GM23338 (cell line): ENCODE data around the gene DAGLA. TPM values are rescaled to one million over a fixed set of nuclear protein-coding genes. Genes with fewer than 3 reads are reported as not detected.

ENCODE experiments used
- ATAC-seq: fragments of 200-7000 bp; cut with Tn5 transposase; 3 replicates; pipeline ENCODE4 v1.9.1; 2020
- DNase-seq: peaks from one replicate; pipeline ENCODE4 v3.0.0-alpha.2; 2015; ENCODE audit warnings: low spot score
- H2AFZ ChIP-seq: fragments of 200-600 bp; sonication (generic); 2 replicates; pipeline ENCODE4 v1.8.0; 2016; ENCODE audit warnings: antibody characterized with exemption, mild to moderate bottlenecking, moderate library complexity
- H3F3A ChIP-seq: fragments of 200-600 bp; sonication (generic); replicated peaks from 2 replicates; pipeline ENCODE4 v1.8.0; 2017; ENCODE audit warnings: antibody characterized with exemption, mixed run types, low read depth
- H3K27ac ChIP-seq: fragments of 200-600 bp; sonication (generic); 2 replicates; pipeline ENCODE4 v1.6.1; 2016; ENCODE audit warnings: low read depth
- H3K27me3 ChIP-seq: fragments of 200-600 bp; sonication (generic); 2 replicates; pipeline ENCODE4 v1.8.0; 2016; ENCODE audit warnings: mild to moderate bottlenecking, mixed run types, moderate library complexity; ENCODE audit not compliant: insufficient read depth
- H3K36me3 ChIP-seq: fragments of 200-600 bp; sonication (generic); 2 replicates; pipeline ENCODE4 v1.8.0; 2016; ENCODE audit warnings: mild to moderate bottlenecking; ENCODE audit not compliant: insufficient read depth
- H3K4me1 ChIP-seq: fragments of 200-600 bp; sonication (generic); 2 replicates; pipeline ENCODE4 v1.8.0; 2016; ENCODE audit warnings: mild to moderate bottlenecking, moderate library complexity; ENCODE audit not compliant: insufficient read depth
- H3K4me2 ChIP-seq: fragments of 200-600 bp; sonication (generic); 2 replicates; pipeline ENCODE4 v1.7.1; 2017; ENCODE audit warnings: mixed run types
- H3K4me3 ChIP-seq: fragments of 200-600 bp; sonication (generic); 2 replicates; pipeline ENCODE4 v1.6.1; 2016; ENCODE audit warnings: mixed run types
- H3K79me2 ChIP-seq: fragments of 200-600 bp; sonication (generic); replicated peaks from 2 replicates; pipeline ENCODE4 v1.8.0; 2017; ENCODE audit warnings: mild to moderate bottlenecking; ENCODE audit not compliant: insufficient read depth
- H3K9me2 ChIP-seq: fragments of 200-600 bp; sonication (generic); 2 replicates; pipeline ENCODE4 v1.8.0; 2017; ENCODE audit not compliant: insufficient read depth
- H4K20me1 ChIP-seq: fragments of 200-600 bp; sonication (generic); replicated peaks from 2 replicates; pipeline ENCODE4 v1.8.0; 2017; ENCODE audit warnings: mild to moderate bottlenecking; ENCODE audit not compliant: insufficient read depth
- H3K27ac Mint-ChIP-seq: 2 replicates; pipeline ENCODE4 v1.8.0; 2020; ENCODE audit warnings: inconsistent platforms, mild to moderate bottlenecking, moderate library complexity, mixed read lengths
- H3K27me3 Mint-ChIP-seq: 3 replicates; pipeline ENCODE4 v1.8.0; 2022; ENCODE audit warnings: low read depth, mild to moderate bottlenecking, moderate library complexity, mixed read lengths, inconsistent platforms; ENCODE audit not compliant: insufficient read depth, poor library complexity
- H3K36me3 Mint-ChIP-seq: 3 replicates; pipeline ENCODE4 v1.8.0; 2021; ENCODE audit warnings: low read depth, mild to moderate bottlenecking, inconsistent platforms, moderate library complexity, mixed read lengths
- H3K4me1 Mint-ChIP-seq: 3 replicates; pipeline ENCODE4 v1.8.0; 2020; ENCODE audit warnings: mild to moderate bottlenecking, inconsistent platforms, mixed read lengths
- H3K4me3 Mint-ChIP-seq: 3 replicates; pipeline ENCODE4 v1.8.0; 2021; ENCODE audit warnings: moderate library complexity, mild to moderate bottlenecking, inconsistent platforms, mixed read lengths
- H3K9me3 Mint-ChIP-seq: 3 replicates; pipeline ENCODE4 v1.8.0; 2020; ENCODE audit warnings: moderate library complexity, mild to moderate bottlenecking, inconsistent platforms, mixed read lengths
- CREB1 ChIP-seq: fragments of 250-450 bp; sonication (Bioruptor Pico); IDR thresholded peaks from 2 replicates; pipeline ENCODE4 v1.5.0; 2020; ENCODE audit warnings: low read depth, mild to moderate bottlenecking, moderate library complexity
- CTCF ChIP-seq, 2 experiments: fragments of 200-600 bp in 1 of 2; sonication (generic) in 1 of 2; conservative IDR thresholded peaks; 2 replicates each; pipeline versions ENCODE4 v1.5.1 to v1.6.1; 2016 to 2017; ENCODE audit warnings: antibody characterized with exemption in 2 of 2, low read depth in 2 of 2, mild to moderate bottlenecking in 2 of 2, moderate library complexity in 1 of 2
- ETS1 ChIP-seq: IDR thresholded peaks from 2 replicates; pipeline ENCODE4 v1.6.1; 2016; ENCODE audit warnings: antibody characterized with exemption
- EZH2 ChIP-seq: fragments of 200-600 bp; sonication (generic); IDR thresholded peaks from one replicate; pipeline ENCODE4 v1.8.0; 2017; ENCODE audit warnings: antibody characterized with exemption, mild to moderate bottlenecking, low read depth; ENCODE audit not compliant: unreplicated experiment
- EZH2phosphoT487 ChIP-seq: fragments of 200-600 bp; sonication (generic); IDR thresholded peaks from one replicate; pipeline ENCODE4 v1.8.1; 2018; ENCODE audit warnings: antibody characterized with exemption; ENCODE audit not compliant: unreplicated experiment
- JUNB ChIP-seq: IDR thresholded peaks from one replicate; pipeline ENCODE4 v1.6.1; 2016; ENCODE audit warnings: antibody characterized with exemption; ENCODE audit not compliant: unreplicated experiment
- NANOG ChIP-seq: IDR thresholded peaks from 2 replicates; pipeline ENCODE4 v1.6.1; 2016; ENCODE audit warnings: antibody characterized with exemption, borderline replicate concordance
- POLR2AphosphoS5 ChIP-seq: IDR thresholded peaks from 2 replicates; pipeline ENCODE4 v1.6.1; 2016; ENCODE audit warnings: antibody characterized with exemption, low read depth
- STAT1 ChIP-seq: IDR thresholded peaks from one replicate; pipeline ENCODE4 v1.6.1; 2016; ENCODE audit warnings: antibody characterized with exemption; ENCODE audit not compliant: unreplicated experiment
- ZNF114 ChIP-seq: fragments of 250-450 bp; sonication (Bioruptor Pico); IDR thresholded peaks from 2 replicates; pipeline ENCODE4 v1.5.0; 2020; ENCODE audit warnings: mild to moderate bottlenecking, moderate library complexity
- ZNF331 ChIP-seq: fragments of 250-450 bp; sonication (Bioruptor Pico); IDR thresholded peaks from 2 replicates; pipeline ENCODE4 v1.5.0; 2020; ENCODE audit warnings: low read depth, mild to moderate bottlenecking, moderate library complexity
- polyA plus RNA-seq: library from polyadenylated mRNA; unstranded; fragments of >200 nt; fragmentation: Nextera tagmentation; extraction: Ambion mirVana; gene quantifications from 2 replicates; pipeline ENCODE4 v1.2.1, GENCODE V29; 2016
- total RNA-seq: library from RNA; depleted of rRNA; stranded (reverse); fragments of >200 nt; shearing (Covaris generic); gene quantifications from 2 replicates; pipeline ENCODE4 v1.2.3, GENCODE V29; 2014
- TF ChIP-seq, protein P1 (sequence below): IDR thresholded peaks from one replicate; pipeline ENCODE4 v1.6.1; 2018; ENCODE audit warnings: antibody characterized with exemption; ENCODE audit not compliant: unreplicated experiment

The DAGLA gene
- total and polyA plus RNA-seq, 2 experiments from 2014 or later: 0.55 to 2.5 TPM

GRCh38 chr11:61730240-61730994, 50.2 kb downstream of the DAGLA start:
- H2AFZ ChIP-seq: no peak overlapping the region
- H3K27ac ChIP-seq: no peak overlapping the region
- no peak overlapping the region for H3K4me3 ChIP-seq
- H3K4me1 ChIP-seq: no peaks in the 10 kb centered on the region
- TF ChIP-seq JUNB: no peak
- no peak for TF ChIP-seq CTCF (conservative IDR thresholded peaks at IDR 0.05; ENCODE audit: low read depth in 2 of 2)
- no peak for TF ChIP-seq CREB1 (CRISPR knock-in tag)
- no peak for TF ChIP-seq EZH2phosphoT487
- TF ChIP-seq NANOG: no peak
- no peak for TF ChIP-seq ZNF114 (CRISPR knock-in tag)
- TF ChIP-seq STAT1: no peak
- TF ChIP-seq, protein P1, sequence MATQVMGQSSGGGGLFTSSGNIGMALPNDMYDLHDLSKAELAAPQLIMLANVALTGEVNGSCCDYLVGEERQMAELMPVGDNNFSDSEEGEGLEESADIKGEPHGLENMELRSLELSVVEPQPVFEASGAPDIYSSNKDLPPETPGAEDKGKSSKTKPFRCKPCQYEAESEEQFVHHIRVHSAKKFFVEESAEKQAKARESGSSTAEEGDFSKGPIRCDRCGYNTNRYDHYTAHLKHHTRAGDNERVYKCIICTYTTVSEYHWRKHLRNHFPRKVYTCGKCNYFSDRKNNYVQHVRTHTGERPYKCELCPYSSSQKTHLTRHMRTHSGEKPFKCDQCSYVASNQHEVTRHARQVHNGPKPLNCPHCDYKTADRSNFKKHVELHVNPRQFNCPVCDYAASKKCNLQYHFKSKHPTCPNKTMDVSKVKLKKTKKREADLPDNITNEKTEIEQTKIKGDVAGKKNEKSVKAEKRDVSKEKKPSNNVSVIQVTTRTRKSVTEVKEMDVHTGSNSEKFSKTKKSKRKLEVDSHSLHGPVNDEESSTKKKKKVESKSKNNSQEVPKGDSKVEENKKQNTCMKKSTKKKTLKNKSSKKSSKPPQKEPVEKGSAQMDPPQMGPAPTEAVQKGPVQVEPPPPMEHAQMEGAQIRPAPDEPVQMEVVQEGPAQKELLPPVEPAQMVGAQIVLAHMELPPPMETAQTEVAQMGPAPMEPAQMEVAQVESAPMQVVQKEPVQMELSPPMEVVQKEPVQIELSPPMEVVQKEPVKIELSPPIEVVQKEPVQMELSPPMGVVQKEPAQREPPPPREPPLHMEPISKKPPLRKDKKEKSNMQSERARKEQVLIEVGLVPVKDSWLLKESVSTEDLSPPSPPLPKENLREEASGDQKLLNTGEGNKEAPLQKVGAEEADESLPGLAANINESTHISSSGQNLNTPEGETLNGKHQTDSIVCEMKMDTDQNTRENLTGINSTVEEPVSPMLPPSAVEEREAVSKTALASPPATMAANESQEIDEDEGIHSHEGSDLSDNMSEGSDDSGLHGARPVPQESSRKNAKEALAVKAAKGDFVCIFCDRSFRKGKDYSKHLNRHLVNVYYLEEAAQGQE: no peak
- no peak overlapping the region for H3K4me2 ChIP-seq
- H3K79me2 ChIP-seq: no peaks in the 10 kb centered on the region
- no peak overlapping the region for H3K4me3 Mint-ChIP-seq
- H3K27me3 ChIP-seq: no peaks in the 10 kb centered on the region
- no peaks in the 10 kb centered on the region for H3K36me3 ChIP-seq
- H3K9me3 Mint-ChIP-seq: no peaks in the 10 kb centered on the region; the same call in 2 of the 3 replicates
- no peak for DNase-seq
- H3K36me3 Mint-ChIP-seq: peaks cover 7% of the 10 kb centered on the region; the same call in 2 of the 3 replicates
- peaks cover 11% of the 10 kb centered on the region for H3K27me3 Mint-ChIP-seq
- H3F3A ChIP-seq: no peaks in the 10 kb centered on the region
- no peak for ATAC-seq
- H3K9me2 ChIP-seq: no peaks in the 10 kb centered on the region
- H3K27ac Mint-ChIP-seq: no peak overlapping the region
- H3K4me1 Mint-ChIP-seq: no peaks in the 10 kb centered on the region; the same call in 2 of the 3 replicates
- H4K20me1 ChIP-seq: no peaks in the 10 kb centered on the region

GRCh38 chr11:61731211-61731951, 51.2 kb downstream of the DAGLA start:
- no peak for DNase-seq
- no peak overlapping the region for H3K27ac ChIP-seq
- no peaks in the 10 kb centered on the region for H3K27me3 ChIP-seq
- no peaks in the 10 kb centered on the region for H3F3A ChIP-seq
- H3K79me2 ChIP-seq: no peaks in the 10 kb centered on the region
- H3K4me3 Mint-ChIP-seq: no peak overlapping the region
- no peaks in the 10 kb centered on the region for H3K4me1 ChIP-seq
- no peak overlapping the region for H3K27ac Mint-ChIP-seq
- H3K4me2 ChIP-seq: no peak overlapping the region
- H3K4me1 Mint-ChIP-seq: no peaks in the 10 kb centered on the region; the same call in 2 of the 3 replicates
- no peaks in the 10 kb centered on the region for H4K20me1 ChIP-seq
- ATAC-seq: no peak
- no peaks in the 10 kb centered on the region for H3K36me3 ChIP-seq
- no peaks in the 10 kb centered on the region for H3K9me2 ChIP-seq
- no peak overlapping the region for H3K4me3 ChIP-seq
- no peaks in the 10 kb centered on the region; the same call in 2 of the 3 replicates for H3K9me3 Mint-ChIP-seq
- H2AFZ ChIP-seq: no peak overlapping the region
- H3K36me3 Mint-ChIP-seq: peaks cover 3% of the 10 kb centered on the region; the same call in 1 of the 3 replicates
- peaks cover 11% of the 10 kb centered on the region for H3K27me3 Mint-ChIP-seq
- TF ChIP-seq POLR2AphosphoS5 (no peak), JUNB (no peak), NANOG (no peak), STAT1 (no peak), EZH2 (no peak), CREB1 (CRISPR knock-in tag) (no peak), ZNF331 (CRISPR knock-in tag) (no peak), ETS1 (no peak)
- TF ChIP-seq, protein P1: no peak
